NT2/D1 (cell line): ENCODE measurements around the gene BCL10.

Source experiments
- SUZ12 ChIP-seq: IDR thresholded peaks from 2 replicates; pipeline ENCODE4 v1.6.1; 2011; ENCODE audit not compliant: insufficient read length, insufficient read depth; ENCODE audit errors: extremely low read depth
- YY1 ChIP-seq: IDR thresholded peaks from 2 replicates; pipeline ENCODE4 v1.6.1; 2011; ENCODE audit not compliant: insufficient read length, insufficient read depth

- TF ChIP-seq SUZ12 (no peak), YY1 (no peak)
These were observed 44.1 kb upstream of the BCL10 start for GRCh38 chr1:85320371-85321131.
